ENCODE results near the gene LRP2BP. TPM values are rescaled to one million over a fixed set of nuclear protein-coding genes. Genes with fewer than 3 reads are reported as not detected.
A peak's percentile ranks its signal among the peaks of the same experiment; 100 is the strongest.

The LRP2BP gene
- total and polyA plus RNA-seq, 9 donors: 1.8 to 6.7 (median 3.4) TPM

DNA sequence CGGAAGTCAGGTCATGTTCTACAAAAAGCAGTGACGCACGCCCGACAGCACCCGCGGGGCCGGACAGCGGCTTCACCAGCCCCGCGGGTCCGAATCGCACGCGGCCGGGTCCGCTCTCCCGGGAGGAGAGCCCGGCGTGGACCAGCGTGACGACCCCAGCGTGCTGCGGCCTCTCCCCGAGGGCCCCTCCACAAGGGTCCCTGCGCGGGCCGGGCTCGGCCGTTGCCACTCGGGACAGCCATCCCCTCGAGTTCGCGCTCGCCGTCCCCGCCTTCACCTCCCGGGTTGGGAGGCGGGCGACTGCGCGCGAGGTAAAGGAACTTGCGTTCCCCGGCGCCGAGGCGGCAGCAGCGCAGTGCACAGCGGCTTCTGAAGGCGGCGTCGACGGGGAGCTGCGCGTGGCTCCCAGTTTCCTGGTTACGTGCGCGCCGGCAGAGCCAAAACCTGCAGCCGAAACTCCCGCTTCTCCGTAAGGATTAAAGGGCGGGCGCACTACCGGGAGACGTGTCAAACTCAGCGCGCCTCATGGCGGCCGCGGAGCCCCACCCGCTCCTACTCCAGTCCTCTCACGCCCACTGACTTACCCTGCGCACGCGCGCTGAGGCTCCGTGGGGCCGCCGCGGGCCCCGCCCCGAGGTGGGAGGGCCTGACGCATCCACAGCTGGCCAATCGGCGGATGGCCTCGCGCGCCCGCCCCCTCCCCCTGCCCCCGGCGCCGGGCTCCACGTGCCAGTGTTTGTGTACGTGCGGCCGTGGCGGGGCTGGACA, 416 bp upstream of the LRP2BP start:
- Histone ChIP-seq H3K27ac (ENCODE audit: low read length) (peak overlapping the region; percentile 92), H3K36me3 (ENCODE audit: control insufficient read depth, insufficient read depth, low read length) (peaks cover 9% of the 10 kb centered on the region), H3K27me3 (ENCODE audit: control insufficient read depth, insufficient read depth, low read length) (no peaks in the 10 kb centered on the region), H3K4me3 (ENCODE audit: low read length) (peak overlapping the region; percentile 94), H3K4me1 (ENCODE audit: control insufficient read depth, insufficient read depth, low read length) (peaks cover 13% of the 10 kb centered on the region), H3K9me3 (replicated peaks; ENCODE audit: control insufficient read depth, low read depth, low read length) (no peaks in the 10 kb centered on the region)
- DNase-seq: peak; percentile 99
- under 1% methylated on average over 98 of the region's 98 CpGs for WGBS (ENCODE audit: insufficient coverage)

DNA sequence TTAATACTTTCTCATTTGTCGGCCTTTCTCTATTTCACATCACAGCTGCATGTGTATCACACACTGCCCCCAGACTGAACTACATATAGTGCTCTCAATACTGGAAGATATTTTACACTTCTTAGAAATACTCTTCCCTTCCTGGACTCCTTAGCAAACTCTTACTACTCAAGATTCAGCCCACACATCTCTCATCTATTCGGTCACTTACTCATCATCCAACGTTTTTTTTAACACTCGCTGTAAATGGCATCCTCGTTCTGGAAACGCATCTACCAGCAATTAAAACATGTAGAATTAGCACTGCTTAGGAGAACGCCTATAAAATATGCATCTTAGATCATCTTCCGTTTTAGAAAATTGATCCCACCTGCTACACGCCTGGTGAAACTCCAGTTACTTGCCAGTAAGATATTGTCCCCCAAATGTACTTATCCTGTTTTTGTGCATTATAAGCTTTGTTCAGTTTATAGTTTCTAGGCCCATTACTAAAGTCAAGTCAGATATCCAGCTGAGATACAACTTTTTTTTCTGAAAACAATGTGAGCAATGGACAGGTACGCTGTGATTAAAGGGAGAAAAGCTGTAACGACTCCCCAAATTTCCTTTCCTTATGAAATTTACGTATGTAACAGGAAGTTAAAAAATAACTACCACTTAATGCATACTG, 1.0 kb downstream of the LRP2BP start:
- H3K27me3 ChIP-seq (ENCODE audit: control insufficient read depth, insufficient read depth, low read length): no peaks in the 10 kb centered on the region
- H3K4me1 ChIP-seq (ENCODE audit: control insufficient read depth, insufficient read depth, low read length): peaks cover 13% of the 10 kb centered on the region
- DNase-seq: peak; percentile 77
- 48% methylated on average over 7 of the region's 12 CpGs for WGBS (ENCODE audit: insufficient coverage)
- H3K36me3 ChIP-seq (ENCODE audit: control insufficient read depth, insufficient read depth, low read length): peaks cover 5% of the 10 kb centered on the region
- H3K4me3 ChIP-seq (ENCODE audit: low read length): peak overlapping the region; percentile 94
- peak overlapping the region; percentile 92 for H3K27ac ChIP-seq (ENCODE audit: low read length)
- no peaks in the 10 kb centered on the region for H3K9me3 ChIP-seq (replicated peaks; ENCODE audit: control insufficient read depth, low read depth, low read length)

DNA sequence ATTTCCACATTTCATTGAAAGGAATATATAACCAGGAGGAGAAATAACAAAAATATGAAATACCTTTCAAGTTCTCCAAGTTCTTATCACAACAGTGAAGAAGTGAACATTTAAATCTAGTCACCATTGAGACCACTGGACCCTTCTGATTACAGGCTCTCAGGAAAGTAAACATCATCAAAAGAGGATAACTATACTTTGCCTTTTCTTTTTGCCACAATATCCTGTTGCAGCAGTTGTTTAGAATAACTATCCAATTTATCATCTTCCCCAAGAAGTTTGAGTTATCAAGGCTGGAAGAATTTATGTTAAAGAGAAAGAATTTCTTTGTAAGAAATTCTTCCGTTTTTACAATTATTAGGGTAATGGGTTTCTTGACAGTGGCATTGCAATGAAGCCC, 3.6 kb downstream of the LRP2BP start:
- Histone ChIP-seq H3K27me3 (ENCODE audit: control insufficient read depth, insufficient read depth, low read length) (no peaks in the 10 kb centered on the region), H3K4me3 (ENCODE audit: low read length) (no peak overlapping the region), H3K36me3 (ENCODE audit: control insufficient read depth, insufficient read depth, low read length) (no peaks in the 10 kb centered on the region), H3K27ac (ENCODE audit: low read length) (no peak overlapping the region), H3K9me3 (replicated peaks; ENCODE audit: control insufficient read depth, low read depth, low read length) (no peaks in the 10 kb centered on the region), H3K4me1 (ENCODE audit: control insufficient read depth, insufficient read depth, low read length) (peaks cover 8% of the 10 kb centered on the region)
- no peak for DNase-seq
- WGBS (ENCODE audit: insufficient coverage): no CpG with 5 or more reads among the region's 1 CpG

DNA sequence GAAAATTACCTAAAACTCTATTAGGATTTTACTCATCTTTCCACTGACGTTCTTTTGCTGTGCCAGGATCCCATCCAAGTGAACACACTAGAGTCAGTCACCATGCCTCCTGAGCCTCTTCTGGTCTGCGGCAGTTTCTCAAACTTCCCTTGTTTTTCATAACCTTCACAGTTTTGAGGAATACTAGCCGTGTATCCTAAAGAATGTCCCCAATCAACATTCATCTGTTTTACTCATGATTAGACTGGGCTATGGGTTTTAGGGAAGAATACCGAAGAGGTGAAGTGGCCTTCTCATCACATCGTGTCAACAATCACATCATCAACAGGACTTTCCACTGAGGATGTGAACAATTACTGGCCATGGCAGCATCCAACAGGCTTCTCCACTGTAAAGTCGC, 4.8 kb downstream of the LRP2BP start:
- Histone ChIP-seq H3K27ac (ENCODE audit: low read length) (no peak overlapping the region), H3K27me3 (ENCODE audit: control insufficient read depth, insufficient read depth, low read length) (no peaks in the 10 kb centered on the region), H3K9me3 (replicated peaks; ENCODE audit: control insufficient read depth, low read depth, low read length) (no peaks in the 10 kb centered on the region), H3K4me3 (ENCODE audit: low read length) (no peak overlapping the region), H3K4me1 (ENCODE audit: control insufficient read depth, insufficient read depth, low read length) (peaks cover 4% of the 10 kb centered on the region), H3K36me3 (ENCODE audit: control insufficient read depth, insufficient read depth, low read length) (no peaks in the 10 kb centered on the region)
- DNase-seq: no peak
- WGBS (ENCODE audit: insufficient coverage): 82% methylated on average over 2 of the region's 6 CpGs

DNA sequence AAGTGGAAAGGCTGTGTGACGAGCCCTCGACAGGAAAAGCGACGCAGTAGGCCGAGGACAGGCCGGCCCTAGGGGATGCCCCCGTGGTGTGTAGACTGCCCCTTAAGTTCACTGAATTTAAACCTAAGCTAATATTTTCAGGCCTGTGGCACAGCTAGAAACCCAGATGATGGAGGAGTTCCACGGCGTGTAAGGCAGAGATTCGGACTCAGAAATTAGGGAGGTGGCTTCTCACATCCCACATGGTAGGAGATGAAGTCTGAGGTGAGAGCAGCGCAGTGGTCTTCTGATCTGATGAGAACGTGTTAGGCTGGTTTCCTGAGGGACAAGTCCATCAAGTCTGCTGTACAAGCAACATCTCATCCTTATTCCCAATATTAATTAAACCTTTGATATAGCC, 7.8 kb downstream of the LRP2BP start:
- Histone ChIP-seq H3K36me3 (ENCODE audit: control insufficient read depth, insufficient read depth, low read length) (no peaks in the 10 kb centered on the region), H3K27me3 (ENCODE audit: control insufficient read depth, insufficient read depth, low read length) (no peaks in the 10 kb centered on the region), H3K9me3 (replicated peaks; ENCODE audit: control insufficient read depth, low read depth, low read length) (no peaks in the 10 kb centered on the region), H3K4me3 (ENCODE audit: low read length) (no peak overlapping the region), H3K4me1 (ENCODE audit: control insufficient read depth, insufficient read depth, low read length) (peaks cover 5% of the 10 kb centered on the region), H3K27ac (ENCODE audit: low read length) (no peak overlapping the region)
- no peak for DNase-seq
- 100% methylated on average over 6 of the region's 12 CpGs for WGBS (ENCODE audit: insufficient coverage)

DNA sequence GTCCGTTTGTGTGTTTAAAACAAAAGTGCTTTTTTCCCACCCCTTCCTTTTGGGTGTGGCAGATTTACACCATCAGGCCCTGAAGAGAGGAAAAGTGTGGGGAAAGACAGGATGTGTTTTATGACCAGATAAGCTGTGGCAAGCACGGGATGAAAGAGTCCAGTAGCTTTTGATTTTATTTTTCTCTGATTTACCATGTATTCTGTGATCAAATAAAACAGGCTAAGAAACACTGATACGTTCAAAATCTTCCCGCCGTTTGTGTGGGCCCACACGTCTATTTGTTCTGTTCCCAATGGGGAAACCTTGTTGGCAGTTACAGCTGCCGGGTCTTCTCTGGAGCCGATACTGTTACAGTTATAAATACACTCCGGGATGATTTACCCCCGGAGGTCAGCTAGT, 10.8 kb downstream of the LRP2BP start:
- Histone ChIP-seq H3K4me1 (ENCODE audit: control insufficient read depth, insufficient read depth, low read length) (peaks cover 5% of the 10 kb centered on the region), H3K9me3 (replicated peaks; ENCODE audit: control insufficient read depth, low read depth, low read length) (peaks cover 4% of the 10 kb centered on the region), H3K36me3 (ENCODE audit: control insufficient read depth, insufficient read depth, low read length) (no peaks in the 10 kb centered on the region), H3K27ac (ENCODE audit: low read length) (peak overlapping the region; percentile 32), H3K27me3 (ENCODE audit: control insufficient read depth, insufficient read depth, low read length) (no peaks in the 10 kb centered on the region), H3K4me3 (ENCODE audit: low read length) (no peak overlapping the region)
- DNase-seq: peak; percentile 54
- WGBS (ENCODE audit: insufficient coverage): 0% methylated on average over 4 of the region's 10 CpGs

DNA sequence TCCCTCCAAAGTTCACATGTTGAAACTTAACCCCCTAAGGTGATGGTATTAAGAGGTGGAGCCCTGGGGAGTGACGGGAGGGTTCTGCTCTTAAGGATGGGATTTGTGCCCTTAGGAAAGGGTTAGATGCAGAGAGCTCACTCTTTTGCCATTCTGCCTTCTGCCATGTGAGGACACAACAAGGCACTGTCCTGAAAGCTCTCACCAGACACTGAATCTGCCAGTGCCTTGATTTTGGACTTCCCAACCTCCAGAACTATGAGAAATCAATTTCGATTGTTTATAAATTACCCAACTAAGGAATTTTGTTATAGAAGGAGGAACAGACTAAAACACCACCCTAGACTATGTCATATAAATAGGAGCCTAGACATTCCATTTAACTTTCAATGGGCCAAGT, 11.7 kb downstream of the LRP2BP start:
- Histone ChIP-seq H3K27ac (ENCODE audit: low read length) (no peak overlapping the region), H3K27me3 (ENCODE audit: control insufficient read depth, insufficient read depth, low read length) (no peaks in the 10 kb centered on the region), H3K9me3 (replicated peaks; ENCODE audit: control insufficient read depth, low read depth, low read length) (peaks cover 4% of the 10 kb centered on the region), H3K4me1 (ENCODE audit: control insufficient read depth, insufficient read depth, low read length) (peaks cover 5% of the 10 kb centered on the region), H3K4me3 (ENCODE audit: low read length) (no peak overlapping the region), H3K36me3 (ENCODE audit: control insufficient read depth, insufficient read depth, low read length) (no peaks in the 10 kb centered on the region)
- no CpG with 5 or more reads among the region's 2 CpGs for WGBS (ENCODE audit: insufficient coverage)
- DNase-seq: no peak

DNA sequence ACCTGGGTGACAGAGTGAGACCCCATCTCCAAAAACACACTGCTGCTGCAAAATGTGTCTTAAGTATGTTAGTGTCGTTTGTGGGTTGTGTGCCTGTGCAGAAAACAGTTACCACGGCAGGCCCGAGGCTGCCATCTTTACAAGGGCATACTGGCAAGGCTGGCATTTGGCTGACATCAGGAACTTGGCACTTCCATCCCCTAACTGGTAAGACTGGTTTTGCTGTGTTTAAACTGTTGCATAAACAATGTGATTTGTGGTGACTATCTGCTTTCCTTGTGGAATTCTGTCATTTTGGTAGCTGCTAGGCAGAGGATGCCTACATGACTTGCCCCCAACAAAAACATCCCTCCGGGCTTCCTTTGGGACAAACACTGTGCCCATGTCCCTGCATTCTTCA, 12.3 kb downstream of the LRP2BP start:
- Histone ChIP-seq H3K27me3 (ENCODE audit: control insufficient read depth, insufficient read depth, low read length) (no peaks in the 10 kb centered on the region), H3K4me1 (ENCODE audit: control insufficient read depth, insufficient read depth, low read length) (peaks cover 5% of the 10 kb centered on the region), H3K4me3 (ENCODE audit: low read length) (no peak overlapping the region), H3K9me3 (replicated peaks; ENCODE audit: control insufficient read depth, low read depth, low read length) (peaks cover 4% of the 10 kb centered on the region), H3K36me3 (ENCODE audit: control insufficient read depth, insufficient read depth, low read length) (no peaks in the 10 kb centered on the region), H3K27ac (ENCODE audit: low read length) (no peak overlapping the region)
- DNase-seq: no peak
- WGBS (ENCODE audit: insufficient coverage): 100% methylated on average over 3 of the region's 4 CpGs

DNA sequence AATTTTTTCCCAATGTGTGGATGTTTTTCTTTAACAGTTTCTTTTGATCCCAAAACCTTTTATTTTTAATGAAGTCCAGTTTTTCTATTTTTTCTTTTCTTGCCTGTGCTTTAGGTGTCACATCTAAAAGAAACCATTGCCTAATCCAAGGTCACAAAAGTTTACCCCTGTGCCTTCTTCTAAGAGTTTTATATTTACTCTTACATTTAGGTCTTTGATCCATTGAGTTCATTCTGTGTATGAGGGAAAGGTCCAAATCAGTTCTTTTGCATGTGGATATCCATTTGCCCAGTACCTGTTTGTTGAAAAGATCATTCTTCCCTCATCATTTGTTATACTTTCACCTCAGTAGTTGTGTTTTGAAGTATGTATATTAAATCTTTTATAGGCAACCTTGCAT, 13.0 kb downstream of the LRP2BP start:
- peaks cover 4% of the 10 kb centered on the region for H3K9me3 ChIP-seq (replicated peaks; ENCODE audit: control insufficient read depth, low read depth, low read length)
- no peak overlapping the region for H3K27ac ChIP-seq (ENCODE audit: low read length)

DNA sequence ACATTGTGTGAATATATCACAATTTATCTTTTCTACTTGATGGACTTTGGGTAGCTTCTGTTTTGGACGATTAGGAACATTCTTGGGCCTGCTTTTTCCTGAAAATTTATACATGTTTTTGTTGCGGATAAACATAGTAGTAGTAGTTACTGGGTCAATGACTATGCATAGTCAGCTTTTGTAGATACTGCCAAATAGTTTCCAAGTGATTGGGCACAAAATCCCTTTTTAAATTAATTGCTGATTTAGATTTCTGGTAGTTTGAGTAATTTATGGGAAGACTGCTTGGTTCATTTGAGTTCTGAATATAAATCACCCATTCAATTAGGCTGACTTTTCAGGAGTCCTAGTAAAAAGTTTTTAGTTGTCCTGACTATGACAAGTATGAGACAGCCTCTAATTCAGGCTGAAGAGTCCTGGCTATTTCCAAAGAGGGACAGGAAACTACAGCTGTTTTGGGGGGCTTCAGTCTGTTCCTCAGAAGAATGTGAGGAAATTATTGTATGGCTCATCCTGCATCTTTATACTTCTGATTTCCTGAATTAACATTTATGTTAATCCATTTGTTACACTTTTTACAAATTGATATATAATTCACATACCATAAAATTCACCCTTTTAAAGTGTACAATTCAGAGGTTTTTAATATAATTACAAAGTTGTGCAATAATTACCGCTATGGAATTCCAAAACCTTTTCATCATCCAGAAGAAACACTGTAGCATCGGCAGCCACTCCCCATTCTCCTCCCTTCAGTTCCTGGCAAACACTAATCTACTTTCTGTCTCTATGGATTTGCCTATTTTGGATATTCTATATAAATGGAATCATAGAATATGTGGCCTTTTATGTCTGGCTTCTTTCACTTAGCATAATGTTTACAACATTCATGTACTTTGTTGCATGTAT, 14.2 kb downstream of the LRP2BP start:
- H3K36me3 ChIP-seq (ENCODE audit: control insufficient read depth, insufficient read depth, low read length): peaks cover 2% of the 10 kb centered on the region
- WGBS (ENCODE audit: insufficient coverage): no CpG with 5 or more reads among the region's 4 CpGs
- no peak overlapping the region for H3K27ac ChIP-seq (ENCODE audit: low read length)
- H3K4me1 ChIP-seq (ENCODE audit: control insufficient read depth, insufficient read depth, low read length): peaks cover 5% of the 10 kb centered on the region
- peaks cover 4% of the 10 kb centered on the region for H3K9me3 ChIP-seq (replicated peaks; ENCODE audit: control insufficient read depth, low read depth, low read length)
- no peak for DNase-seq
- H3K4me3 ChIP-seq (ENCODE audit: low read length): no peak overlapping the region
- H3K27me3 ChIP-seq (ENCODE audit: control insufficient read depth, insufficient read depth, low read length): no peaks in the 10 kb centered on the region

More for the DNA sequence above, 13.0 kb downstream of the LRP2BP start:
- Histone ChIP-seq H3K4me3 (ENCODE audit: low read length) (no peak overlapping the region), H3K27me3 (ENCODE audit: control insufficient read depth, insufficient read depth, low read length) (no peaks in the 10 kb centered on the region), H3K36me3 (ENCODE audit: control insufficient read depth, insufficient read depth, low read length) (peaks cover 2% of the 10 kb centered on the region), H3K4me1 (ENCODE audit: control insufficient read depth, insufficient read depth, low read length) (peaks cover 5% of the 10 kb centered on the region)
- no peak for DNase-seq
